ENCODE measurements around the gene MCF2L. TPM values are rescaled to one million over a fixed set of nuclear protein-coding genes. Genes with fewer than 3 reads are reported as not detected.

MCF2L gene
- polyA plus RNA-seq, 4 donors: 13.6 to 38.5 (median 31.1) TPM

- peak in 1 of 4 donors; percentile 47 for DNase-seq (ENCODE audit: low read depth in 4 of 4, low spot score in 3 of 4)
These were observed 40.9 kb downstream of the MCF2L start for GRCh38 chr13:113009743-113010509.

- no peak for DNase-seq (ENCODE audit: low read depth in 4 of 4, low spot score in 3 of 4)
These were observed 41.5 kb downstream of the MCF2L start for GRCh38 chr13:113010510-113010865.

- DNase-seq (ENCODE audit: low read depth in 4 of 4, low spot score in 3 of 4): no peak
These were observed 44.3 kb downstream of the MCF2L start for GRCh38 chr13:113013303-113013702.

- DNase-seq (ENCODE audit: low read depth in 4 of 4, low spot score in 3 of 4): no peak
These were observed 45.1 kb downstream of the MCF2L start for GRCh38 chr13:113013878-113014751.

GRCh38 chr13:113014752-113015745 is 46.0 kb downstream of the MCF2L start:
- no peak for DNase-seq (ENCODE audit: low read depth in 4 of 4, low spot score in 3 of 4)

GRCh38 chr13:113015826-113016525 is 47.0 kb downstream of the MCF2L start:
- no peak for DNase-seq (ENCODE audit: low read depth in 4 of 4, low spot score in 3 of 4)

GRCh38 chr13:113016526-113017295 is 47.7 kb downstream of the MCF2L start:
- DNase-seq (ENCODE audit: low read depth in 4 of 4, low spot score in 3 of 4): no peak

GRCh38 chr13:113017506-113018215 is 48.6 kb downstream of the MCF2L start:
- DNase-seq (ENCODE audit: low read depth in 4 of 4, low spot score in 3 of 4): no peak

GRCh38 chr13:113018676-113019465 is 49.9 kb downstream of the MCF2L start:
- no peak for DNase-seq (ENCODE audit: low read depth in 4 of 4, low spot score in 3 of 4)

- DNase-seq (ENCODE audit: low read depth in 4 of 4, low spot score in 3 of 4): no peak
These were observed 51.5 kb downstream of the MCF2L start for GRCh38 chr13:113020323-113021080.

- no peak for DNase-seq (ENCODE audit: low read depth in 4 of 4, low spot score in 3 of 4)
These were observed 52.4 kb downstream of the MCF2L start for GRCh38 chr13:113021391-113021790.

GRCh38 chr13:113021811-113022210 is 52.8 kb downstream of the MCF2L start:
- no peak for DNase-seq (ENCODE audit: low read depth in 4 of 4, low spot score in 3 of 4)

GRCh38 chr13:113022391-113022744 is 53.4 kb downstream of the MCF2L start:
- no peak for DNase-seq (ENCODE audit: low read depth in 4 of 4, low spot score in 3 of 4)

- DNase-seq (ENCODE audit: low read depth in 4 of 4, low spot score in 3 of 4): no peak
These were observed 53.9 kb downstream of the MCF2L start for GRCh38 chr13:113022745-113023574.

GRCh38 chr13:113023694-113024430 is 54.8 kb downstream of the MCF2L start:
- no peak for DNase-seq (ENCODE audit: low read depth in 4 of 4, low spot score in 3 of 4)

GRCh38 chr13:113024466-113024865 is 55.5 kb downstream of the MCF2L start:
- DNase-seq (ENCODE audit: low read depth in 4 of 4, low spot score in 3 of 4): no peak

All from left renal pelvis (tissue), 4 donors.